HG03280 (cell line): Measurements from ENCODE around the gene HUWE1.
"Not testable (repeated sequence)": the region's sequence is repeated elsewhere in the genome, so short reads cannot be mapped to it uniquely, and the experiment has no call there.

Experiments used
- ATAC-seq: cut with Tn5 transposase; IDR thresholded peaks from one replicate; pipeline ENCODE4 v1.9.1; 2021; ENCODE audit warnings: mild to moderate bottlenecking, moderate library complexity; ENCODE audit not compliant: unreplicated experiment

The HUWE1 gene

DNA sequence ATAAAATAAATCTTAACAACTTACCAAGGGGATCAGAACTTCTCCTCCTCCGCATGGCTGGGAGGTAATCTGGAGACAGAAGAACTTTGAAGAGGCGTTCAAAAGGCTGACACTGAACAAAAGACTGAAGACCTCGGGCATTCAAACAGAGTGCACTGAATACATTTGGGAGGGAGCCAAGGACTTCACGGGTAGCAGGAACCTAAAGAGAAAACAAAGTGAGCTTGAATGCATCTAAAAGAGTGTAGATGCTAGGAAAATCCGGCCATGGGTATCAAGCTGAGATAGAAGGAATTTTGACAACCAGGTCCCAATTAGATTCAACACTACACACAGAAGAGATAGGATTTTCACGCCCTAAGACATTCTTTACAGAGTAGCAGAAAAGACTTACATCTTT lies 69.6 kb downstream of the HUWE1 start:
- no peak for ATAC-seq

GRCh38 chrX:53606456-53606855 lies 80.1 kb downstream of the HUWE1 start:
- no peak for ATAC-seq

DNA sequence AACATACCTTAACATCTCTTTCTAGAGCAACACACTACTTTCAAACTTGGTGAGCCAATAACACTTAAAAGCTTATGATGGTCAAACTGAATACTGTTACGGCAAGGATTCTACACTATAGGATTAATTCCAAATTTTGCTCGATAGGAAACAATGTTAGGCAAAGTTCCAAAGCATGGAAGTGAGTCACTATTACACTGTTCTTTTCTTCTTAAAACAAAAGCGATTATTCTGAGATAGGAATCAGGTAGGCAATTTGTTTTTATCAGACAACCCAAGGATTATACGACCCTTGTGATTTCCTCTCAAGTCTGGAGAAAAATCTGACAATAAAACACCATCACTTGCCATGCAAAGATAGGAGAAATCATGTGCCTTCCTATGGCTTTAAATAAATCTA lies 81.5 kb downstream of the HUWE1 start:
- no peak for ATAC-seq

DNA sequence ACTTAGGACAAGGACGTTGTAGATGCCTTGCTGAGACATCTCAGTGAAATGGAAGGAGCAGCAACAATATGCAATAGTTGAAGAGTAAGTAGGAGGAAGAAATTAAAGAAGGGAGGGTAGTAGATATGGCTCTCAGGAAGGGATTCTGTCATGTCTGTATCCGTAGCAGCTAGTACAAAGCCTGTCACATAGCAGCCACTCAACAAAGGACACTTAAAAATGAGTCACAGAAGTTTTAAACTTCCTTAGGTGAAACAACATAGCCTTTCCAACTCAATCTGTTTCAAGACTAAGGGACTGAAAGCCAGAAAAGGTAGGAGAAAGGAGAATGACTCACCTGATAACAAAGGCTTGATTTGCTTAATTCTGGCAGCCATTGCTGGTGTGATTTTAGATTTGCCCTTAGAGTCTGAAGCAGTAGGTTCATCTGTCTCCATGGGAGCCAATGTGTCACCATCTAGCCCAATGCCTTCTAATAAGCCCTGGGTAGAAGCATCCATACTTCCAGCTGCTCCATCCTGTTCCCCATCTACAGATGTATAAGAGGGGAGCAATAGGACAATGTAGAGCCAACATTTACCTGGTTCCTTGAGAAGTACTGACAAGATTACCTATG lies 86.6 kb downstream of the HUWE1 start:
- no peak for ATAC-seq

GRCh38 chrX:53598169-53598568 lies 88.3 kb downstream of the HUWE1 start:
- ATAC-seq, result no peak

DNA sequence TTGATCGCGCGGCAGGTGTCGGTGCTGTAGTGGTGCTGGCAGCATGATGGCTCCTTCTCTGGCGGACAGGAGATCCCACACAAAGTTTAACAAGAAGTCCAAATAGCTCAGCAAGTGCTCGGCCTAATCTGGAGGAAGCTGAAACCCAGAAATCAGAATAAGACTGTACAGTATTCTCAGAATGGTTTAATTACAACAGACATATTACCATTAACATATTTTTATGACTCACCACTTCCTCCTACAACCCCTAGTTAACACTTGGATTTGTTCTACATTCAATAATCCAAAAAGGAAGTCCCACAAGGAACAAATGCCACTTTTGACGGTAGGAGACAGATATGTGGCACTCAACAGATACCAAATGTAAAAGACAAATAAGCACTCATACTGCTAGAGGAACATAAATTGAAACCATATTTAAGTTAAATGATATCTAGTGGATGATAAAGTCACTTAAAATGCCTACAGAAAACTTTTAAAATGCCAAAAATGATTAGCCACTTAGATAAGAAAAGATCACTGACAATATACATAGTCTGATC lies 91.2 kb downstream of the HUWE1 start:
- no peak for ATAC-seq

- no peak for ATAC-seq
These were observed 92.2 kb downstream of the HUWE1 start for GRCh38 chrX:53594354-53594753.

DNA sequence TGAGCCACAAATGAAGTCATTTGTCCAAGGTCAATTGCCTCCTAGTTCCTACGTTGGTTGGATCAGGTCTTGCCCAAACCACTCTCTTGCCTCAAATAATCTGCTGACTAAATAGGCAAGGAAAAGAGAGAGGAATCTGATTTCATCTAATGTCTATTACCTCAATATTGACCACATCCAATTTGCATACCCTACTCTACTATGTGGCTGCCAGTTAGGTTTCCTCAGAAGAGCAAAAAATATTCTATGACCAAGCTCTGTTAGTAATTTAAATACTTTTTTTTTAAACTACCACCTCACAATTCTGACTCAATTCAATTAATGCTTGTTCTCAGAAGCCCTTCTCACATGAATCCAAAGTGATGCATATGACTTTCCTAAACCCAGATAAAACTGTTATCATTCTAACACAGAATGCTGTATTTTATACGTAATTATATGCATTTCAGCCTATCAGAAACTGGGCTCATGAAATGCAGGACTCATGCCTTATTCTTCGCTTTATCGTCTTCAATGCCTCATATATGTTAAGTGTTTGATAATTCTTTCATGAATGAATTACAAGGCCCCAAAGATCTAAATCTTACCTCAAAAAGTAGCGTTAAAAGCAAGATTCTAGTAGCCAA lies 98.6 kb downstream of the HUWE1 start:
- no peak for ATAC-seq

GRCh38 chrX:53584891-53585290 lies 101.6 kb downstream of the HUWE1 start:
- no peak for ATAC-seq

GRCh38 chrX:53583571-53583970 lies 102.9 kb downstream of the HUWE1 start:
- no peak for ATAC-seq

DNA sequence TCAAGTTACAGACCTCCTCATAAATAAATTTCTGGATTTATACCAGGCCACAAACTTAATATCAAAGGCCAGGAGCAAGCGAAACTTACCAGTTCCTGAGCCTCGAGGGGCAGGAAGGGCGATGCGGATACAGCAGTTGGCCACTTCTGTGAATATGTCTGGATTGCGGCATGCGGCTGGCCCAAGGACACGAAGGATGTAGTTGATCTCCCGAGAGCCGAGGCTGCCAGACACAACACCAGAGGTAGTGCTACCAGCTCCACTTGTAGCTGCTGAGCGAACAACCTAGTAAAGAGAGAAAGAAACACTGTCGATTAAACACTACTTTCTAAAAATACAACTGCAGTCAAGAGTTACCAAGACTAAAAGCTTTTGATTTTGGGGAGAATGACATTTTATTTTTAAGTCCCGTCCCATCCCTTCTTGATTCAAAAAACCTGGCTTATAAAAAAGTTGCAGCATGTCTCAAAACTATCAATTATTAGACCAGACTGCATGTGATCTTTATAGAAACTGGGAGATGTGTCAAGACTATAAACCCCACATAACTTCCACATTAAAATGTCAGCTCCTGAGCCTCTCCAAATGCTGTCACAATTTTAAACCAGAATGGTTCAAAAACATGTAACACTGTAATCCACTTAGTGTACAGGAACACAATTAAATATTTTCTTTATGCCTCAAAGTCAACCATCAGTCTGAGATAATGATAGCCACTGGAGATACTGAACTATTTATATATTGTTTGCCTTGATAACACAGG lies 105.6 kb downstream of the HUWE1 start:
- no peak for ATAC-seq

GRCh38 chrX:53571494-53571893 lies 115.0 kb downstream of the HUWE1 start:
- ATAC-seq, result no peak

- no peak for ATAC-seq
These were observed 123.2 kb downstream of the HUWE1 start for GRCh38 chrX:53563324-53563723.

- ATAC-seq, result no peak
These were observed 124.6 kb downstream of the HUWE1 start for GRCh38 chrX:53561912-53562311.

DNA sequence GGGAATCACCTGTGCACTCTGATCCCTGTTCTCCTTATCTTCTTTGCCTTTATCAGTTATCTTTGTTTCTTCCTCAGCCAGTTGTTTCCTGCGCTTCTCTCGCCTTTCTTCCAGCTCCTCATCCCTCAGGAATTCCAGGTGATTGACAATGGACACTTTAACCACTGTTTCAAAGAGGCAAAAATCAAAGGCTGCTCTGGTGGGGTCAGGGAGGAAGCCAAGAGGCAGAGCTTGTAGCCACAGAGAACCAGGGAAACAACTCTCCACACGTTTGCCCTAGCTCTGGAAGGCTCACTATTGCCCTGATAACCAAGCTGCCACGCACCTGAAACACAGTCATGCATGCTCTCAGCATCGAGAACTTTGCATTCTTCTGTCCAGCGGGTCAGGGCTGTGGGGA lies 127.9 kb downstream of the HUWE1 start:
- ATAC-seq, result no peak

DNA sequence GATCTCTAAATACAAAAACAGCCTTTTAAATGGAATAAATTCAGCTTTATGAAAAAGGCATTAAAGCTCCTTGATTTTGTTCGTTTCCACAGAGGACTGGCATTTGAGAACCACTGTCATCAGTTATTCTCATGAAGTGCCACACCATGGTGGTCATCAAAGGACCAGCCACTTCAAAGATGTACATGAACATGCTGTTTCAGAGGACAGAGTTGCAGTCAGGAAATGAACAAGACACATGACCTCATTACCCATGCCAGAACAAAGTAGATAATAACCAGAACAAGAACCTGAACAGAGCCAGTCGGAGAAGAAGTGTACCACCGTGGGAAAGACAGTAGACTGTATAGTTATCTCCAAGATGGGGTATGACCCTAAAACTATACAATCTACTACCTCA lies 129.7 kb downstream of the HUWE1 start:
- ATAC-seq, result no peak

GRCh38 chrX:53550756-53551463 lies 135.6 kb downstream of the HUWE1 start:
- no peak for ATAC-seq

DNA sequence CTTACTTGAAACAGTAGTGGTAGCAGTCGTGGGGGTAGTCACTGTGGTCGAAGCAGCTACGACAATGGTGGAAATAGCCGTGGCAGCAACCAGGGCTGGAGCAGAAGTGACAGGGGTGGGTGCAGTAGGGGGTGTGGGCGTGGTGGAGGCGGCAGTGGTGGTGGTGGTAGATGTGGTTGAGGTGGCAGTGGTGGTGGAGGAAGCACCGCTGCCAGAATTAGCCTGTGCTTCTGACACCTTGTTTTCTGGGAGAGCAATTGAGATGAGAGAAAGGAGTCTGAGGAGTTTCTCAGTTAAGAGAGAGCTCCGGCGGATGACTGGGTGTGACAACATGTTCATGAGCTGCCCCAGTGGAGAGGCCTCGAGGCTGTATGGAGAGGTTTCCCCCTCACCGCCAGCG lies 138.9 kb downstream of the HUWE1 start:
- no peak for ATAC-seq

- no peak for ATAC-seq
These were observed 141.6 kb downstream of the HUWE1 start for GRCh38 chrX:53544936-53545335.

- no peak for ATAC-seq
These were observed 147.7 kb downstream of the HUWE1 start for GRCh38 chrX:53538781-53539180.

GRCh38 chrX:53531255-53531966 lies 155.1 kb downstream of the HUWE1 start:
- ATAC-seq, result not testable (repeated sequence)
